SW480 (cell line): Measurements from ENCODE around the gene LKAAEAR1.
A peak's percentile ranks its signal among the peaks of the same experiment; 100 is the strongest.

Experiments
- DNase-seq: peaks from one replicate; pipeline ENCODE4 v3.0.0-alpha.2; 2016; ENCODE audit warnings: low spot score

LKAAEAR1 gene

GRCh38 chr20:64050261-64051032 is 33.8 kb downstream of the LKAAEAR1 start:
- DNase-seq = no peak

- DNase-seq = no peak
These were observed 34.3 kb downstream of the LKAAEAR1 start for GRCh38 chr20:64049878-64050260.

GRCh38 chr20:64049060-64049877 is 34.9 kb downstream of the LKAAEAR1 start, which contains the start of gene SOX18:
Gene SOX18, minus strand, starts transcription at chr20:64049639. Its CDS starts 123 bp downstream, at chr20:64049516.
- peak; percentile 62 for DNase-seq

- no peak for DNase-seq
These were observed 35.7 kb downstream of the LKAAEAR1 start for GRCh38 chr20:64048402-64049044.

GRCh38 chr20:64047968-64048401 is 36.2 kb downstream of the LKAAEAR1 start:
- DNase-seq = no peak

GRCh38 chr20:64047046-64047389 is 37.2 kb downstream of the LKAAEAR1 start:
- DNase-seq = no peak

- DNase-seq = no peak
These were observed 38.7 kb downstream of the LKAAEAR1 start for GRCh38 chr20:64045346-64046011.

GRCh38 chr20:64044484-64045247 is 39.5 kb downstream of the LKAAEAR1 start:
- peak; percentile 54 for DNase-seq

GRCh38 chr20:64043768-64044167 is 40.4 kb downstream of the LKAAEAR1 start:
- DNase-seq = no peak

GRCh38 chr20:64042054-64042781 is 42.0 kb downstream of the LKAAEAR1 start:
- DNase-seq = no peak

GRCh38 chr20:64041781-64042053 is 42.5 kb downstream of the LKAAEAR1 start:
- DNase-seq = no peak

- DNase-seq = no peak
These were observed 43.0 kb downstream of the LKAAEAR1 start for GRCh38 chr20:64041040-64041780.

- DNase-seq = no peak
These were observed 43.8 kb downstream of the LKAAEAR1 start for GRCh38 chr20:64040231-64041039.

- no peak for DNase-seq
These were observed 44.7 kb downstream of the LKAAEAR1 start for GRCh38 chr20:64039293-64040160.

- peak; percentile 90 for DNase-seq
These were observed 45.5 kb downstream of the LKAAEAR1 start for GRCh38 chr20:64038565-64039292.

- peak; percentile 72 for DNase-seq
These were observed 46.0 kb downstream of the LKAAEAR1 start for GRCh38 chr20:64038224-64038564.

- peak; percentile 53 for DNase-seq
These were observed 46.5 kb downstream of the LKAAEAR1 start for GRCh38 chr20:64037498-64038213.
